Ovary (tissue), 9 donors: ENCODE data around the gene DYRK1A. TPM values are rescaled to one million over a fixed set of nuclear protein-coding genes. Genes with fewer than 3 reads are reported as not detected.
A peak's percentile ranks its signal among the peaks of the same experiment; 100 is the strongest.

Source experiments
- DNase-seq, 5 donors: peaks; one replicate each; pipeline ENCODE4 v3.0.0-alpha.2; 2019 to 2020
- H3K27ac ChIP-seq, 2 donors: fragments of 200-600 bp; one replicate each; pipeline versions ENCODE4 v1.5.1 to v1.8.0; 2019 to 2022
- H3K27me3 ChIP-seq: fragments of 200-600 bp; one replicate; pipeline ENCODE4 v1.8.0; 2022
- H3K36me3 ChIP-seq: fragments of 200-600 bp; sonication (generic); one replicate; pipeline ENCODE4 v1.5.1; 2019
- H3K4me1 ChIP-seq: one replicate; pipeline ENCODE4 v1.8.1; 2013; ENCODE audit warnings: mild to moderate bottlenecking, moderate library complexity; ENCODE audit not compliant: insufficient read depth
- H3K4me3 ChIP-seq: fragments of 200-600 bp; sonication (generic); one replicate; pipeline ENCODE4 v1.5.1; 2017
- H3K9me3 ChIP-seq, 2 donors: fragments of 200-600 bp in 1 of 2; sonication (generic) in 1 of 2; one replicate each; pipeline versions ENCODE4 v1.5.1 to v1.8.1; 2013 to 2019; ENCODE audit warnings: mild to moderate bottlenecking in 1 of 2, moderate library complexity in 1 of 2
- CTCF ChIP-seq, 3 donors: fragments of 450-650 bp in 2 of 3; fragments of 200-600 bp in 1 of 3; IDR thresholded peaks; one replicate each; pipeline versions ENCODE4 v1.5.1 to v1.8.0; 2016 to 2022; ENCODE audit warnings: antibody characterized with exemption in 3 of 3, mild to moderate bottlenecking in 1 of 3
- EP300 ChIP-seq: sonication (generic); formaldehyde crosslinking; IDR thresholded peaks from one replicate; pipeline ENCODE4 v1.6.1; 2017; ENCODE audit warnings: antibody characterized with exemption
- POLR2A ChIP-seq: fragments of 450-650 bp; IDR thresholded peaks from one replicate; pipeline ENCODE4 v1.6.1; 2017; ENCODE audit warnings: antibody characterized with exemption, mild to moderate bottlenecking, moderate library complexity
- WGBS, 3 donors: extraction: QIAGEN DNeasy Blood & Tissue Kit in 1 of 3; methylation state at CpG; one replicate each; pipeline versions ENCODE4 v1.1.5 to v1.1.7; 2013 to 2017; 5-methylcytosine and 5-hydroxymethylcytosine counted together
- intact Hi-C, 4 donors: fragments of 100-400 bp; cut with DNase I; formaldehyde crosslinking; loops; one replicate each; pipeline versions ENCODE4 v1.11.0 to v1.15.1; 2022 to 2023
- polyA plus RNA-seq, 2 donors: library from polyadenylated mRNA; stranded (reverse); fragments of 200-250 nt in 1 of 2; fragments of 350-450 nt in 1 of 2; fragmentation: Illumina TruSeq in 1 of 2; extraction: RNeasy Lipid Tissue Mini Kit (QIAGEN cat#74804) in 1 of 2; gene quantifications; one replicate each; pipeline ENCODE4 v1.2.3, GENCODE V29; 2013 to 2014
- total RNA-seq, 7 donors: library from RNA; depleted of rRNA in 2 of 7; stranded (reverse); fragments of >200 nt in 2 of 7; fragmentation: NEBNext Ultra II Directional in 3 of 7; extraction: Animal tissue kit (Norgen Biotek cat#: 25700) in 3 of 7; gene quantifications; one replicate each; pipeline versions ENCODE4 v1.1.0 to v1.2.4, GENCODE V29; 2016 to 2023
- donor health status: DM: no; HTN: no; CAD: no; lungs with moderate emphysema.
- donor health status: DM: no; HTN: no; CAD: no.
- donor health status: Bipolar disorder and iron deficiency.
- donor health status: DM: yes; HTN: yes; CAD: no.
- donor health status: DM: no; HTN: no; CAD: no.
- donor health status: DM: yes; HTN: yes; CAD: no.

DYRK1A gene
- total and polyA plus RNA-seq, 9 donors = 30.9 to 89.0 (median 73.9) TPM

- Histone ChIP-seq H3K27ac (no peak overlapping the region), H3K36me3 (no peaks in the 10 kb centered on the region), H3K9me3 (no peaks in the 10 kb centered on the region), H3K4me3 (no peak overlapping the region), H3K4me1 (peaks cover 4% of the 10 kb centered on the region), H3K27me3 (no peaks in the 10 kb centered on the region)
- TF ChIP-seq CTCF (IDR thresholded peaks at IDR 0.05) = no peak
- TF ChIP-seq POLR2A = no peak
- TF ChIP-seq EP300 = no peak
- 91 to 97% (median 97%) methylated on average over 7 of the region's 7 CpGs for WGBS, 3 donors
- DNase-seq = no peak
- intact Hi-C loops = loop anchor here in 2 of 4 donors (5.0 kb wide), 2 partner anchors 194 to 294 kb away; partner anchors contain the start of genes DYRK1A (in 1 of the 2) and VPS26C (in 1 of the 2)
These were observed 194.9 kb downstream of the DYRK1A start for GRCh38 chr21:37561506-37561905.

GRCh38 chr21:37561941-37562919 lies 195.7 kb downstream of the DYRK1A start:
- no peak overlapping the region for H3K4me3 ChIP-seq
- 94 to 97% (median 95%) methylated on average over 11 of the region's 11 CpGs for WGBS, 3 donors
- H3K9me3 ChIP-seq = no peaks in the 10 kb centered on the region
- intact Hi-C loops = loop anchor here in 2 of 4 donors (2.0 to 5.0 kb wide), 3 partner anchors 75 to 295 kb away; partner anchors contain the start of genes DYRK1A (in 1 of the 2) and VPS26C (in 1 of the 2)
- H3K27me3 ChIP-seq = no peaks in the 10 kb centered on the region
- DNase-seq = no peak
- H3K4me1 ChIP-seq = peaks cover 4% of the 10 kb centered on the region
- TF ChIP-seq POLR2A (no peak), CTCF (IDR thresholded peaks at IDR 0.05) (no peak), EP300 (no peak)
- H3K27ac ChIP-seq = no peak overlapping the region
- no peaks in the 10 kb centered on the region for H3K36me3 ChIP-seq

GRCh38 chr21:37562920-37563640 lies 196.5 kb downstream of the DYRK1A start:
- WGBS, 3 donors = 63 to 65% (median 65%) methylated on average over 22 of the region's 22 CpGs
- H3K9me3 ChIP-seq = no peaks in the 10 kb centered on the region
- no peaks in the 10 kb centered on the region for H3K36me3 ChIP-seq
- peaks cover 4% of the 10 kb centered on the region for H3K4me1 ChIP-seq
- H3K27me3 ChIP-seq = no peaks in the 10 kb centered on the region
- TF ChIP-seq POLR2A = no peak
- TF ChIP-seq EP300 = no peak
- TF ChIP-seq CTCF (IDR thresholded peaks at IDR 0.05) = no peak
- H3K27ac ChIP-seq = peak overlapping the region; percentile 33 to 88
- DNase-seq = peak; percentile 22 to 49 (median 48)
- peak overlapping the region; percentile 42 for H3K4me3 ChIP-seq
- intact Hi-C loops = loop anchor here in 2 of 4 donors (2.0 to 5.0 kb wide), 3 partner anchors 76 to 296 kb away; partner anchors contain the start of genes DYRK1A (in 1 of the 2) and VPS26C (in 1 of the 2)
